GM12878 (cell line): ENCODE data around the gene KDF1. TPM values are rescaled to one million over a fixed set of nuclear protein-coding genes. Genes with fewer than 3 reads are reported as not detected.

Experiments
- ASH2L ChIP-seq: fragments of 300-600, 200-600 bp; sonication (generic); IDR thresholded peaks from 2 replicates; pipeline ENCODE4 v1.6.1; 2017; ENCODE audit warnings: low read depth, mild to moderate bottlenecking, borderline replicate concordance
- BCL3 ChIP-seq: IDR thresholded peaks from 2 replicates; pipeline ENCODE4 v1.6.1; 2011; ENCODE audit warnings: borderline replicate concordance, low read depth, mild to moderate bottlenecking, moderate library complexity, low read length; ENCODE audit not compliant: insufficient read depth, poor library complexity, severe bottlenecking
- CEBPZ ChIP-seq: fragments of 150-350 bp; IDR thresholded peaks from 2 replicates; pipeline ENCODE4 v1.6.1; 2016; ENCODE audit warnings: low read depth, low read length
- CHD1 ChIP-seq: IDR thresholded peaks from 2 replicates; pipeline ENCODE4 v1.6.1; 2012; ENCODE audit warnings: low read depth, low read length, improper control_type of control experiment
- GATAD2B ChIP-seq: fragments of 450-650 bp; conservative IDR thresholded peaks from 2 replicates; pipeline ENCODE4 v1.6.1; 2017; ENCODE audit warnings: low read depth, mild to moderate bottlenecking, moderate library complexity
- HDGF ChIP-seq: fragments of 450-650 bp; IDR thresholded peaks from 2 replicates; pipeline ENCODE4 v1.6.1; 2016; ENCODE audit warnings: antibody characterized with exemption
- JUNB ChIP-seq: IDR thresholded peaks from 2 replicates; pipeline ENCODE4 v1.6.1; 2016; ENCODE audit warnings: antibody characterized with exemption, mild to moderate bottlenecking
- LARP7 ChIP-seq: fragments of 450-650 bp; IDR thresholded peaks from 2 replicates; pipeline ENCODE4 v1.6.1; 2017; ENCODE audit warnings: mild to moderate bottlenecking
- MEF2B ChIP-seq: fragments of 450-650 bp; IDR thresholded peaks from 2 replicates; pipeline ENCODE4 v1.6.1; 2018; ENCODE audit warnings: mild to moderate bottlenecking, moderate library complexity; ENCODE audit not compliant: partially characterized antibody, poor library complexity, severe bottlenecking
- NFIC ChIP-seq: IDR thresholded peaks from 2 replicates; pipeline ENCODE4 v1.6.1; 2012; ENCODE audit warnings: low read depth, mild to moderate bottlenecking, inconsistent platforms, low read length, moderate library complexity
- PBX3 ChIP-seq: IDR thresholded peaks from 2 replicates; pipeline ENCODE4 v1.6.1; 2011; ENCODE audit warnings: mild to moderate bottlenecking, low read depth, low read length, moderate library complexity; ENCODE audit not compliant: insufficient replicate concordance
- PKNOX1 ChIP-seq: fragments of 450-650 bp; IDR thresholded peaks from 2 replicates; pipeline ENCODE4 v1.6.1; 2016; ENCODE audit warnings: mild to moderate bottlenecking
- RAD21 ChIP-seq: IDR thresholded peaks from 2 replicates; pipeline ENCODE4 v1.6.1; 2011; ENCODE audit warnings: mild to moderate bottlenecking, low read depth, low read length, moderate library complexity; ENCODE audit not compliant: insufficient read depth
- RB1 ChIP-seq: fragments of 450-650 bp; formaldehyde crosslinking; IDR thresholded peaks from 2 replicates; pipeline ENCODE4 v1.6.1; 2017; ENCODE audit warnings: mild to moderate bottlenecking, borderline replicate concordance
- SREBF1 ChIP-seq: IDR thresholded peaks from 2 replicates; pipeline ENCODE4 v1.6.1; 2012; ENCODE audit warnings: mild to moderate bottlenecking, low read length
- STAT1 ChIP-seq: fragments of 450-650 bp; conservative IDR thresholded peaks from 2 replicates; pipeline ENCODE4 v1.6.1; 2014; ENCODE audit warnings: antibody characterized with exemption, mild to moderate bottlenecking
- SUZ12 ChIP-seq: fragments of 200-600 bp; sonication (generic); IDR thresholded peaks from one replicate; pipeline ENCODE4 v1.6.1; 2018; ENCODE audit warnings: antibody characterized with exemption, mild to moderate bottlenecking; ENCODE audit not compliant: unreplicated experiment
- TCF3 ChIP-seq: IDR thresholded peaks from 2 replicates; pipeline ENCODE4 v1.6.1; 2012; ENCODE audit warnings: low read depth, mild to moderate bottlenecking, low read length, borderline replicate concordance; ENCODE audit not compliant: insufficient read depth
- USF2 ChIP-seq: IDR thresholded peaks from 2 replicates; pipeline ENCODE4 v1.6.1; 2011; ENCODE audit warnings: low read depth, low read length, improper control_type of control experiment, borderline replicate concordance
- YY1 ChIP-seq: IDR thresholded peaks from 2 replicates; pipeline ENCODE4 v1.6.1; 2011; ENCODE audit warnings: low read depth, mild to moderate bottlenecking, low read length
- polyA plus RNA-seq, 11 experiments: library from polyadenylated mRNA; depleted of rRNA in 4 of 11; unstranded in 6 of 11; stranded (reverse) in 5 of 11; fragments of >200 nt; fragmentation: Nextera tagmentation in 4 of 11; fragmentation: Illumina TruSeq in 1 of 11; extraction: Ambion mirVana in 4 of 11; extraction: Trizol in 1 of 11; gene quantifications; 1 replicate in 1 of 11; 2 replicates in 10 of 11; pipeline versions ENCODE4 v1.2.1 to v1.2.3, GENCODE V29; 2011 to 2016; ENCODE audit warnings: inconsistent platforms in 2 of 11, missing spikeins in 2 of 11, low read depth in 1 of 11
- total RNA-seq, 4 experiments: library from RNA; depleted of rRNA in 3 of 4; stranded (reverse); fragments of >200 nt in 3 of 4; fragmentation: Illumina TruSeq in 1 of 4; extraction: Trizol in 1 of 4; gene quantifications; 2 replicates each; pipeline versions ENCODE4 v1.2.1 to v1.2.3, GENCODE V29; 2013 to 2021

Gene KDF1
- total and polyA plus RNA-seq, 10 of the 15 experiments (the other 5 are each of a cell fraction or from before 2014, with no cell fraction given): 0.03 to 0.13 (median 0.04) TPM; not detected in 7

GRCh38 chr1:26900001-26900814 is 60.1 kb downstream of the KDF1 start, which contains the start of gene GPATCH3 (continued):
- TF ChIP-seq USF2 (peak; percentile 77), PBX3 (no peak), CEBPZ (no peak), MEF2B (peak; percentile 68), RB1 (peak; percentile 55; the same call in 1 of the 2 replicates), NFIC (peak; percentile 69; the same call in 1 of the 2 replicates), SREBF1 (no peak), HDGF (no peak), YY1 (peak; percentile 100), JUNB (no peak), LARP7 (peak; percentile 63; the same call in 1 of the 2 replicates), SUZ12 (no peak), STAT1 (peak; percentile 64; the same call in 1 of the 2 replicates), GATAD2B (no peak), PKNOX1 (peak; percentile 53; the same call in 1 of the 2 replicates), ASH2L (peak; percentile 64; the same call in 1 of the 2 replicates), RAD21 (no peak), CHD1 (0 out of 2 replicates have a peak, but pooled peaks have one; percentile 52), BCL3 (no peak), TCF3 (no peak)
